ENCODE results near the gene ACP4.

DNA sequence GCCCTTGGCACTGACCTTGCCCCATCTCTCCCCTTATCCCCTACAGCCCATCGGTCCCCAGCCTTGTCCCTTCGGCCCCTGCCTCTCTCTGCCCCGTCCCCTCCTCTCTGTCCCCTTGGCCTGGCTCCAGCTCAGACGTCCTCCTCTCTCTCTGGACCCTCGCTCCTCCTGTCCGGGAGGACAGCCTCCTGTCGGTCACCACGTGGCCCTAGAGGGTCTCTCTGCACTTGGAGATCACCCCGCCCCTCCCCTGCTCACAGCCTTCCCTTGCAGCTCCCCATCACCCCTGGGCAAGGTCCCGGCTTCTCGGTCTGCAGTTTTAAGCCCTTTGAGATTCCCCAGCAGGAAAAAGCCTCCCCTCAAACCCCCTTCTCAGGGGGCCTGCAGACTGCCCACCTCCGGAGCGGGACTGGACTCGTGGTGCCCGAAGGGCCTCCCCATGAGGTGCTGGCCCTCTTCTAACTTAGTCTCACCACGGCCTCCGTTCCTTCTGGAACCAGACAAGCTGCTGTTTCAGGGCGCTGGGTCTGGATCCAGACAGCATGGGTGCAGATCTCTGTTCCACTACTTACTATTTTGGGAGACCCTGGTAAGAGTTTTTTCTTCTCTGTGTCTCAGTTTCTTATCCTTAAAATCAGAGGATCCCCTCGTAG lies 46.5 kb downstream of the ACP4 start:
- TF ChIP-seq, protein P1, sequence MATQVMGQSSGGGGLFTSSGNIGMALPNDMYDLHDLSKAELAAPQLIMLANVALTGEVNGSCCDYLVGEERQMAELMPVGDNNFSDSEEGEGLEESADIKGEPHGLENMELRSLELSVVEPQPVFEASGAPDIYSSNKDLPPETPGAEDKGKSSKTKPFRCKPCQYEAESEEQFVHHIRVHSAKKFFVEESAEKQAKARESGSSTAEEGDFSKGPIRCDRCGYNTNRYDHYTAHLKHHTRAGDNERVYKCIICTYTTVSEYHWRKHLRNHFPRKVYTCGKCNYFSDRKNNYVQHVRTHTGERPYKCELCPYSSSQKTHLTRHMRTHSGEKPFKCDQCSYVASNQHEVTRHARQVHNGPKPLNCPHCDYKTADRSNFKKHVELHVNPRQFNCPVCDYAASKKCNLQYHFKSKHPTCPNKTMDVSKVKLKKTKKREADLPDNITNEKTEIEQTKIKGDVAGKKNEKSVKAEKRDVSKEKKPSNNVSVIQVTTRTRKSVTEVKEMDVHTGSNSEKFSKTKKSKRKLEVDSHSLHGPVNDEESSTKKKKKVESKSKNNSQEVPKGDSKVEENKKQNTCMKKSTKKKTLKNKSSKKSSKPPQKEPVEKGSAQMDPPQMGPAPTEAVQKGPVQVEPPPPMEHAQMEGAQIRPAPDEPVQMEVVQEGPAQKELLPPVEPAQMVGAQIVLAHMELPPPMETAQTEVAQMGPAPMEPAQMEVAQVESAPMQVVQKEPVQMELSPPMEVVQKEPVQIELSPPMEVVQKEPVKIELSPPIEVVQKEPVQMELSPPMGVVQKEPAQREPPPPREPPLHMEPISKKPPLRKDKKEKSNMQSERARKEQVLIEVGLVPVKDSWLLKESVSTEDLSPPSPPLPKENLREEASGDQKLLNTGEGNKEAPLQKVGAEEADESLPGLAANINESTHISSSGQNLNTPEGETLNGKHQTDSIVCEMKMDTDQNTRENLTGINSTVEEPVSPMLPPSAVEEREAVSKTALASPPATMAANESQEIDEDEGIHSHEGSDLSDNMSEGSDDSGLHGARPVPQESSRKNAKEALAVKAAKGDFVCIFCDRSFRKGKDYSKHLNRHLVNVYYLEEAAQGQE (IDR thresholded peaks at IDR 0.05; ENCODE audit: insufficient read depth in 1 of 2, low read depth in 2 of 2, low read length in 2 of 2), result no peak
- no peak for TF ChIP-seq POLR2AphosphoS5 (IDR thresholded peaks at IDR 0.05; ENCODE audit: low read depth, low read length)
- TF ChIP-seq SIN3A (IDR thresholded peaks at IDR 0.05; ENCODE audit: borderline replicate concordance, insufficient read depth, low read length), result no peak
- no peak for TF ChIP-seq TAF1 (IDR thresholded peaks at IDR 0.05; ENCODE audit: borderline replicate concordance, insufficient read depth, low read length)
- no peak for TF ChIP-seq FOXP2 (optimal IDR thresholded peaks at IDR 0.05; ENCODE audit: borderline replicate concordance, extremely low read depth, extremely low read length, insufficient read depth)

All from PFSK-1 (cell line).